NCI-H2196 treated with DMSO at 0.1 percent for 48 hours (cell line): ENCODE measurements around the gene ARHGAP36.

ENCODE experiments used
- DNase-seq: peaks from one replicate; lab custom pipeline; 2025; ENCODE audit not compliant: unreplicated experiment; lab: John Stamatoyannopoulos, UW

The ARHGAP36 gene, protein sequence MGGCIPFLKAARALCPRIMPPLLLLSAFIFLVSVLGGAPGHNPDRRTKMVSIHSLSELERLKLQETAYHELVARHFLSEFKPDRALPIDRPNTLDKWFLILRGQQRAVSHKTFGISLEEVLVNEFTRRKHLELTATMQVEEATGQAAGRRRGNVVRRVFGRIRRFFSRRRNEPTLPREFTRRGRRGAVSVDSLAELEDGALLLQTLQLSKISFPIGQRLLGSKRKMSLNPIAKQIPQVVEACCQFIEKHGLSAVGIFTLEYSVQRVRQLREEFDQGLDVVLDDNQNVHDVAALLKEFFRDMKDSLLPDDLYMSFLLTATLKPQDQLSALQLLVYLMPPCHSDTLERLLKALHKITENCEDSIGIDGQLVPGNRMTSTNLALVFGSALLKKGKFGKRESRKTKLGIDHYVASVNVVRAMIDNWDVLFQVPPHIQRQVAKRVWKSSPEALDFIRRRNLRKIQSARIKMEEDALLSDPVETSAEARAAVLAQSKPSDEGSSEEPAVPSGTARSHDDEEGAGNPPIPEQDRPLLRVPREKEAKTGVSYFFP

DNA sequence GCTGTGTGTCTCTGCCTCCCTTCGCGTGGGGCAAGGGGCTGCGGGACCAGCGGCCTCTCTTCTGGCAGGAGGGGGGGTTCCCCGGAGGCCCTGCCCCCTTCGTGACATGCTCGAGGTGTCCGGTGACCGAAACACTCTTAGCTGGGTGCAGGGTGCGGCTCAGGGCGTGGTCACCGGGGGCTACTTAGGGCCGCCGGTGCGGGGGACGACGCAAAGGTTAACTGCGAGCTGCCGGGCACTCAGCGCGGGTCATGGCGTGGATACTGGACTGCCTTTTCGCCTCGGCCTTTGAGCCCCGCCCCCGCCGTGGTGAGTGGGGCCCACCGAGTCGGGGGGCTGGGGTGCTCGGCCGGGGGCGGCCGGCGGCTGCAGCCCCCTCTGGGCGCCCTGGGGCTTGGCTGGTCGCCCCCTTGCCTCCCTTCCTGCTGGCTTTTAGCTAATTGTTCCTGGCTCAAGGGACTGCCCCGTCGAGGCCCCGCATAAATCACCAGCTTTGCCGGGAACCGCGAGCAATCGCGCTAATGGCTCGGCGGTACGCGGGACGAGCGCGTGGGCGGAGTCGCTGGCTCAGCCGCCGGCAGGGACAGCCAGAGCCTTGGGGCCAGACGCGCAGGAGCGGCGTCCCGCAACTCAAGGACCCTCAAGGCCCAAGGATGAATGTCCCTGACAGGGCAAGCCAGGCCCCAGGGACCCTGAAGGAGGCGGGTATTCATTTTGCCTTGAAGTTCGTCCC, at the start of gene ARHGAP36:
Gene ARHGAP36 (plus strand): TSS at position 211 of the 733 bp plus-strand sequence. CDS start 23,320 bp downstream, outside the sequence.
- no peak for DNase-seq

DNA sequence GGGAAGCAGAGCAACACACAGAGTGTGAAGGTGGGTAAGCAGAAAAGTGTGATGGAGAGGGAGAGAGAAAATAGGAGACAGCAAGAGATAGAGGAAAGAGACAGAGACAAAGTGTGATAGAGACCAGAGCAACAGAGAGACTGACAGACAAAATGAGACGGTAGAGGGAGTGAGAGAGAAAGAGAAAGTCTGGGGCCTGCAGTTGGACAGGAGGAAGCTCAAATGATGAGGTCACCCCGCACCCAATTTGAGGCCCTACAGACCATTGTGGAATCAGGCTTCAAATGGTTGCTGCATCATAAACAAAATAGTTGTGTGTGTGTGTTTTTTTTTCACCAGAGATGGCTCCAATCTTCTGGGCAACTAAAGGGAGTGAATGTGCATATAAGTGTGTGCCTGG, 48.0 kb upstream of the ARHGAP36 start:
- no peak for DNase-seq

DNA sequence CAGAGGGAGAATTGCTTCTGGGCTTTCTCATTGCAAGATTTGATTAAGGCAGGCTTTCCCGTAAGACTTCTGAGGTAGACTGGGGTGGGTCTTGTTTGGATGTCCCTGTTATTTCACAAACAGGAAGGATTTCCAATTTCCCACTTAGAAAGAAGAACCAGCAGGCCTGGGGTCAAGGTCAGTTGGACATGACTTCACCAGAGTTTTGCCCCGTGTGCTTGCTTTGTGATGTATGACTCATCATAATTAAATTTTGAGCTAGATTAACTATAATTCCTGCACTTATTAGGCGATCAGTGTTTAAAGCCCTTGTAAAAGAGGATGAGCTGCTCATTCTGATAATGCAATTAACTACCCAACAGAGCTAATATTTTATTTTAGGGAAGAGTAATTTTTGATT, 32.8 kb upstream of the ARHGAP36 start:
- DNase-seq = no peak

DNA sequence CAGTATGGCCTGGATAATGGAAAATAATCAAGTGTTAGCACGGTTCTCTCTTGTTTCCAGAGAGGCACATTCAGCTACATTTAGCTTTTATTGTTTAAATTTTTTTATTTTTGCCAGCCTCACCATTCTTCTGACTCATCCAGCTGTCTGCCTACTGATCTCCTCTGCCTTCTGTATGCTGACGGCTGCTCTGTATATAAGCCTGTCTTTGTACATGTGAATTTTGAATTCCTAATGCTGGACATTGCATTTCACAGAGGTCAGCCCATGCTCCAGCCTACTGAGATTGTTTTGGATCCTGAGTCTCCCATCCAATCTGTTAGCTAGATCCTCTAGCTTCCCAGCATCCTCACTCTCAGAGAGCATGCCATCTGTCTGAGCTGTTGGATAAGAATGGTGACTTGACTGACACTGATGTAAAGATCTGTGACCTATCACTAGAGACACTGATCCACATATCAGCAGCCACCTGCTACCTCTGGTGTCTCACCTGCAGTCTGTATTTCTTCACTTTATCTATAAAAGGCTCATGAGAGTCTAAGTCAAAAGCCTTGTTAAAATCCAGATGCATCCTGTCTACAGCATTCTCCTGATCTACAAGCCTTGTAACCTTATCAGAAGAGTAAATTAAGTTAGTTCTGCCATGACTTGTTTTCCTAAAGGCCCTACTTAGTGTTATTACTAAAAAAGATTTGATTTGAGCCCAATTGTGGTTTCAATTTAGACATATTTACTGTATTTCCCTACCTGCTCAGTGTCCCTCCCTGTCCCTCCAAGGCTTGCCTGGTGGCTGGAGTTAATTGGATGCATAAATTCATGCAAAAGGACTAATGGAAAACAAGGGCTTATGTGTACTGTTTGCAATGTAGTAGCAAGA, 25.6 kb upstream of the ARHGAP36 start:
- no peak for DNase-seq

DNA sequence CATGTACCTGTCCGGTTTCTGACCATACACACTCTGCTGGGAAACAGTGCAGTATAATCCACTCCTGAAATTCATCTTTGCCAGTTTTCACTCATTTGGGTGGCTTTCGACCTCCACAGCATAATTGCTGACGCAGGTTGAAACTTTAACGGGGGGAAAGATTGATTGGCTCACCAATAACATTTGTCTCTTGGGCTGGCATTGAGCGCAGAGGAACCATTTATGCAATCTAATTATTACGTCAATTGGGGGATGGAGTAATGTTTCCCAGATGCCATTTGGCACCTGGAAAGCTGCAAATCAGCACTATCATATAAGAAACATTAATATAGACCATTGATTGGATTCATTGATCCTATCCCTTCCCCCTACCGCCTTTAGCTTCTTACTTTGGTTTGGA, 24.1 kb upstream of the ARHGAP36 start:
- no peak for DNase-seq

DNA sequence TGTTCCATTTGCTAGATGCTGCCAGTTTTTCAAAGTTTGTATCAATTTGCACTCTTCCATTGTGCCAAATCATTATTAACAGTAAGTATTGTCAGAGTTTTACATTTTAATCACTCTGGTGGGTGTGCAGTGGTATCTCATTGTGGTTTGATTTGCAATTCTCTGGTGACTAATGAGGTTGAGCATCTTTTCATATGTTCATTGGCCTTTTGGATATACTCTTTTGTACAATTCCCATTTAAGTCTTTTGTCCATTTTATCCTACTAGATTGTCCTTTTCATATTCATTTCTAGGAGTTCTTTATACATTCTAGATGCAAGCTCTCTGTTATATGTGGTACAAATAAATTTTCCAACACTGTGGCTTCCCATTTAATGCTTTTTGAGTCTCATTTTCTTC, 17.4 kb upstream of the ARHGAP36 start:
- no peak for DNase-seq

DNA sequence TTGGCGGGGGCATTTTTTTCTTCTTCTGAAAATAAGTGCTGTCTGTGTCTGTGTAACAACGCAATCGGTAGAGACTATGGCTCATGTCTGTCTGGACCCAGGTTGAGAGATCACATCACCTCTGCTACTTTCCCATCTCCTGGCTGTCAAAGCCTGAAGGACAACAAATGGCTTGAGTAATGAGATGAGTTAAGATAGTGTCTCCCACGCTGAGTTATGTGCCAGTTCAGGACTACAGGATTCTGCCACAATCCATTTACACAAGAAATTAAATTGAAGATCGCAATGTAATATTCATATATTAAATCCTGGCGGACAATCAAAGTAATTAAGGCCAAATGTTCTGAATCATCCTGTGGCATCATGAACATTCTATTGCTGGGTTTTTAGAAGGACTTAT, 16.5 kb upstream of the ARHGAP36 start:
- DNase-seq = no peak

DNA sequence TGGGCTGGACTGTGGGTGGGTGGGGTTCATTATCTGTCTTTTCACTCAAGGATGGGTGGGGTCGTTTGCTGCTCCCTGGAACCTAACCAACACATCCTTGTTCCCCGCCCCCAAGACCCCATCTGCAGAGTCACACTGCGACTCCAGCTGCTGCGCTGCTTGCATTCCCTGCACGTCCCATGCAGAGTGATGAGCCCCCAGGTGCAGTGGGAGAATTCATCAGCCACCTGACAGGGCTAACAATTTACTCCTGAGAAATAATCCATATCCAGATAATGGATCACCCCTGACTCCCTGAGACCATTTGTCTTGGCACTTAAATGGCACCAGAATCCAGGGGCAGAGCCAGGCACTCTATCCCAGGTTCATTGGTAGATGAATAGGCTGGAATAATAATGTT, 12.4 kb upstream of the ARHGAP36 start:
- DNase-seq = no peak

DNA sequence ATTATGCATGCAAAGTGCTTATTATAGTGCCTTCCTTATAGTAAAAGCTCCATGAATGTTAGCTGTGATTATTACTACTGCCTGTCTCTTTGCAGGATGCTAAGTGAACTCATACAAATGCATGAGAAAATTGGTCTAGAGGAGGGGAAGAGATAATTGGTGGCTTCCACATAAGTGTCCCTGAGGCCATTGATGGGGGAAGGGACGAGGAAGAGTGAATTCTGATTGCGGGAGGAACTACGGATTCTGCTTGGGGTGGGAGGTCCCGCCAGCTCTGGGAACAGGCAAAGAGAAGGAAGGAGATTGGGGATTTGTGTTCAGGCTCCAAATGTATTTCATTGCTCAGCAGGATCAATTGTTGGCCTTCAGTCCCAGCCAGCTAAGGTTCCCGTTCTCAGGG, 11.6 kb upstream of the ARHGAP36 start:
- no peak for DNase-seq

DNA sequence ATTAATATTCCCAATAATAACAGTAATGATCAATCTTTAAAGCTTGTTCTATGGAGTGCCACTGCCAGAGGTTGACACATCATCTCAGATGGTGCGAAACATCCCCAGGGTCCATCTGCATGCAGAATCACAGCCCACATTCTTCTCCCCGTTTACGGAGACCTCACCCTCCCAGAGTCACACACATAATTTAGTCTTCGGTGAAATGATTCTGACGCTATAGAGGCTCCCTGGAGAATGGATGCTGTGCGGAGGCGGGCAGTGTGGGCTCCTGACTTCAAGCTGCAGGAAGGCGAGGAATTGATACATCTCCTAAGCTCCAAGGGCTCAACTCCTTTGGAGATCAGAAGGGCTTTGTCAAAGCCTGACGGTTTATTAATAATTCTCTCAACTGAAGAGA, 11.0 kb upstream of the ARHGAP36 start:
- no peak for DNase-seq

DNA sequence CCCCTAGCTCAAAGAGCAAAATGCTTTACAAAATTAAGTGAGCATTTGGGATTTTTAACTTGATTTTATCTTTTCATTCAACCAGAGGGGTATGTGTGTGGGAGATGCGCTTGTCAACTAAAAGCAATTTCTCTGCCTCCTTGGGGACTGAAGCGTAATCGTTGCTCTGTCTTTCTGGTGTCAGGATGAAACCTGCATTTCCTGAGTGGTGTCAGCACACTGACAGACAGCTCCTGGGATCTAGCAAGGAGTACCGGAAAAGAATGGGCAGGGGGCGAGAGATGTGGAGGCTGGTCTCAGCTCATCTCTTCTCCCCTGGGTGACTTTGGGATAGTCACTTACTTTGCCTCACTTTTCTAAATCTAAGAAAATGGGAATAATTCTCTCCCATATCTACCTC, 5.1 kb upstream of the ARHGAP36 start:
- DNase-seq = no peak

DNA sequence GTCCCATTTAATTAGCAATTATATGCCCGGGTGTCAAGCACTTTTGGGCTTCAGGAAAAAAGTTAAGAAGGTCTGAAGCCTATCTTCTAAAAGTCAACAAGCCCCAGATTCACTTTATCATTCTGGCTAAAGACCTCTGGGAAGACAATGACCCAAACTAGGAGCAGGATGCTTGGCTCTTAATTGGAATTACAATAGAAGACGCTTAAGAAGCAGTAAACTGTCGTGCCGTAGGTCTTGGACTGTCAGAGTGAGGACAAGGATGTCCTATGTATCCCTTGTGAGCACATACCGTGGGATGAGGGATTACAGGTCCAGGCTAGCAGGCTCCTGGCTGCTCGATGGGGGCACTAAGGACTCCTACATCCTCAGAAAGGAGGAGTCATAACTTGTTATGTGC, 3.2 kb upstream of the ARHGAP36 start:
- DNase-seq = no peak

DNA sequence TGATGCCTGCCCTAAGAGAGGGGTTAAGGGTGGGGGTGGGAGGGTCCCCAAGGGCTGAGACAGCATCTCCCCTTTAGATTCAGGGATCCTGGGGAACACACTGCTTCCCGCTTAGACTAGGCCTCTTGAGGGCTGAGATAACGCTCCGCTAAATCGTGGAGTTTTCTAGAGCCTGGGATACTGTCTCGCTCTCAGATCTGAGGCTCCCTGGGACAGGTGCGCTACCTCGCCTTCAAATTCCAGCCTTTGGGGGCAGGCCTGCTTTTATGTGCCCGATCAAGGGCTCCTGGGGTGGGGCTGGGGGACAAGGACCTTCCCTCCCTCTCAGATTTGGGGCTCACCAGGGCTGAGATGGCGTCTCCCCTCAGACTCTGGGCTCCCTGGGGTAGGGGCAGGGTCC, 440 bp upstream of the ARHGAP36 start:
- DNase-seq = no peak

DNA sequence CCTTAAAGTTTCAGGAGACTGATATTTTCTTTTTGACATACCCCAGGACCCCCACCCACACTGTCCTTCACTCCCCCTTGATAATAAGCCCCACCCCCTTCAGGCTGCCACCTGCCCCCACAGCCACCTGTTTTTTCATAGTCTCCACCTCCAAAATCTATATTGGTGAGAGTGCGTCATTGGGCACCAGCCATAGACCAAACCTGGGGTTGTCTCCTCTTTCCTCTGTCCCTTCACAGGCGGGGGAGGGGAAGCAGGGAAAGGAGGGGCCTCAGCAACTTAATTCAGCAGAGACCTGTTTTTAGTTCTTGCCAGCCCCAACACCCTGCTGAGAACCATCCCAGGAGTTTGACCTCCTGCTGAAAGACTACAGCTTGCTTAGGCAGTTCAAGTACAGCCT, 1.1 kb downstream of the ARHGAP36 start:
- DNase-seq = no peak

DNA sequence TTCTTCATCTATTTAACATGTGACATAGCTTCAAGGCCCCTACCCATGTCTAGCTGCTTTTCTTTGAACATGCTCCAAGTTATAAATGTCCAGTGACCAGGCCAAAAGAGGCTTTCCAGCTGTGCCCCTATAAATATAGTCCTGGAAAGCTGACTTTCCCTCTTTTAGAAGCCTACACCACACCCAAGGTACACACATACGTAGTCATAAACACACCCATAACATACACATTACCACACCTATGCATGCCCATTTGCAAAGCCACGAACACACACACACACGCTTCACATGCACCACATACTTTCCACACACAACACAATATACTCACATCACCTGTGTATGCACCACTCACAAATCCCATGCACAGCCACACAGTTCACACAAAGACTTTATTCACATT, 2.0 kb downstream of the ARHGAP36 start:
- DNase-seq = no peak

DNA sequence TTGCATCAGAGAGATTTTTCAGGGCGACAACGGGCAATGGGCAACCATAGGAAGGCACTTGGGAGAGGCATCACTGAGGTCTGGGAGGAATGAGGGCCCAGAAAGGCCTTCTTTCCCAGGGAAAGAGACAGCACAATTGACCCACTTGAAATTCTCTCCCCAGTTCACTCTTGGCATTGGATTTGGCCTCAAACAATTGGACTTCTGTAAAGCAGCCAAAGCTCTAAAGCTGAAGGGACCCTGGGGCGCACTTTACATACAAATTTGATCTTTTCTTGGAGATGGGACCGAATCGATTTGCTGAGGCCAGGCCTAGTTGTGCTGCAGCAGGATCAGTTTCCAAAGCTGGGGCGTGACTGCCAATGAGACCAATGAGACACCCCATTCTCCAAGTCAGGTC, 3.2 kb downstream of the ARHGAP36 start:
- DNase-seq = no peak

DNA sequence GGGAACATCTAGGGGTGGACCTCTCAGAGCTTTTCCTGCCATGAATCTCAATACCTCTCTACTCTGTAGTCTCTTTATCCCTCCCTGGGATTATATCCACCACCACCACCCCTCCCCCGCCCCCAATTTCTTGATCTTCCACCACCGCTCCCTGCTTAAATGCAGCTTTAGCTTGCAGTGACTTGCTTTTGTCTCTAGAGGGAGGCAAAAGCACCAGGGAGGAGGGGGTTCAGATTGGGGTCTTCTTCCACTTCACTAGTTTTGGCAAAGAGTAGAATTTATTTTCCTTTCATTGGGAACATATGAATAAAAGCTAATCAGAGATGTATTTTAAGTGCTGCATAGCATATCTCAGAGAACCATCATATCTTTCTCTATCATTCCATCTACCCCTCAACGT, 5.5 kb downstream of the ARHGAP36 start:
- no peak for DNase-seq

DNA sequence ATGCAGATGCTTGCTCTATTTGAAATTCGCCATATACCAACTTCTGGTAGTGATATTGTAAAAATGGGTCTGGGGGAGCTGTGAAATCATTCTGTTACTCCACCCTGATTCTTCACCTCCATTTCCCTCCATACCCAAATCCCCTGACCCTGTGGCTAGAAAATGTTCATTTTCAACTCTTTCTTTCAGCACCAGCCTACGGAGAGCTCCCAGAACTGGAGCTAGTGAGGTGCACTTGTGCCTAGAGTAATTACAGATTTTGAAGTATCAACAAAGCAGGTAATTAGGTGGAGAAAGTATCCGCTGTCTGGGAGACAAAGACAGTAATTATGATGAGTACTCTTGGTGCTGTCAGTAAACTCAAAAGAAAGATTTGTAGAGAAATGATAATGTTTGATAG, 8.1 kb downstream of the ARHGAP36 start:
- no peak for DNase-seq

DNA sequence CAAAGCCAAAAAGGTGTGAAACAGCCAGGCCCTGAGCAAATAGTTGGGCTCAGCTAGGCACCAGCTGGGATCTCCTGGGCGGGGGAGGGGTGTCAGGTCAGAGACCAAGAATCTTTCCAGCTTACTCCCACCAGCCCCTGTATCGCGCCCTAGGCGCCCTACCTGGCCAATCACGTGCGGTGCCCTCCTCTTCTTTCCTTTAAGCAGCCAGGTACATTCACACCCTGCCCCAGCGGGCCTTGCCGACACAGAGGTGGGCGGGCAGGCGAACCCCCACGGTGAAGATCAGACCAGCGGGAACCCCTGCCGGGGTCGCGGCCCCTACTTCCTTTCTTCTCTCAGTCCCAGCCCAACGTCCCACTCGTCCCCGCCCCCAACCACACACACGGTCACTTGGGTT, 9.1 kb downstream of the ARHGAP36 start:
- no peak for DNase-seq

DNA sequence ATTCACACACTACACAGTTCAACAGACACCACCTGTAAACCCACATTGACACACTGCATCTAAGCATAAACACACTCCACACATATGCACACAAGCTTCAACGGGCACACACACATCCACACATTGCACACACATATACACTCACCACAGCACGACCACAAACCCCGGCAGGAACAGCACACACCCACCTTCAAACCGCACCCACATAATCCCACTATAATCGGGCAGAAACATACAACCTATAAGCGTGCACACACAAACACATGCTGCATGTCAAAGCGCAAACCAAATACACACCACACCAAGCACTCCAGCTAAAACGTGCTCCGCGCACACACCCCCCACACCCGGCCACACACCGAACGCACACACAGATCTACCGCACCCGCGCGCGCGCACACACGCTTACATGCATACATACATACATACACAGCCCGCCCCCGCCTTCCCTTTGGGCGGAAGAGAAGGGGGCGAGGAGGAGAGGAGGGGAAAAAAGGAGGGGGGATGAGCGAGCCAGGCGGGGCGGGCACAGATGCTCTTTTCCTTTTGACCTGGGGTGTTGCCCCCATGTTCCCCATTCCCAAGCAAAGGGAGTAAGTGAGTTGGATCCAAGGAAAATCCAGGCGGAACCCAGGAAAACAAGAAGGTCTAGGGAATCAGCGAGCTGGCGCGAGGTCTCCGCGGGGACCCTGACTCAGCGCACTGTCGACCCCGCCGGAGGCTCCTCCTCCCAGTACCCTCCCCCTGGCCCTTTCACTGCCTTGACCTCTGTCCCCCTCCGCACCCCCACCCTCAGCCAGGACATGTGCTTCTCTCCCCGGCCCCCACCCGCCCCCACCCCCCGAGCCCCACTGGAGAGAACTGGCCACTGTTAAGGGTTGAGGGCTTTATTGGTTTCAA, 9.9 kb downstream of the ARHGAP36 start:
- DNase-seq = no peak
